Measurements from ENCODE around the gene PCDHGA5. TPM values are rescaled to one million over a fixed set of nuclear protein-coding genes. Genes with fewer than 3 reads are reported as not detected.

Gene PCDHGA5
- total RNA-seq, result 0.73 and 1.2 TPM in 2 replicates

GRCh38 chr5:141363952-141364660, at the start of gene PCDHGA5:
PCDHGA5 (plus strand) TSS chr5:141364162; CDS start chr5:141364331, 169 bp downstream.

DNA sequence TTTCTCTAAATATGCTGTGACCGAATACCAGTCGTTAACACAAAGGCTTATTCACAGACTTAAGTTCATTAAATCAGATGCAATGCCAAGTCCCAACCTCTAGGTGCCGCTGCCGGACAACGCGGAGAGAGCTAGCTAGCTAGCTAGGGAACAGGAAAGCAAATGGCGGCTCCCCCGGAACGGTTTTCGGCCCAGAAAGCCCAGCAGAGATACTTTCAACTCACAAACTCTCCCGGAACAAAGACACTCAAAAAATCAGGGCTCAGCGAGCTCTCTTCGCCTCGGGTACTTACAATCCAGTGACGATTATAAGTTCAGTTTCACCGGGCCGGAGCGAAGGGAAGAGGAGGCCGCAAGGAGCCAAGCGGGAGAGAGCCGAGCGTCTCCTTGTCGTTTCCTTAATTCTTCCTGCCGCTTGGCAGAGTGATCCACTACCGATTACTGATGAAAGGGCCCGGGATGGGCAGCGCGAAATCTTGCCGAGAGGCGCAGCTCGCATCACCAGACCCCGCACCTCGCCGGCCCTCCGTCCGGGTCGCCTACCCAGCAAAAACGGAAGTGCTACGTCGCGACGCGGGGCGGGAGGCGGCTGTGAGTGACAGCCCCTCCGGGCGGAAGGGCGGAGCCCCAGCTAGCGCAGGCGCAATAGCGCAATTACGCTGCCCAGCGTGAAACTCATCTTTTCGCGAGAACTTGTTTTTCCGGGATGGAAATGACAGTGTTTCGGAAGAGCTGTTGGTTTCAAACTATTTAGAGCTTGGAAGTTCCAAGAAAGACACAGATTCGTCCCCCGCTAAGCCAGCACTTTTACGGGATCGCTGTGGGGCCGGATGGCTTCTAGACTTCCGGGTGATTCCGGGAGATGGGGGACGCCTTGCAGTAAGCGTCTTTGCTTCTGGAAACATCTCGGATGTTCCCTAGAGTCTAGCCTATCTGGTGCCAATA, 43.5 kb upstream of the PCDHGA5 start, which contains the start of gene TAF7:
TSS of gene TAF7 (minus strand) at position 560 of the 945 bp plus-strand sequence. CDS start 740 bp downstream, outside the sequence.

DNA sequence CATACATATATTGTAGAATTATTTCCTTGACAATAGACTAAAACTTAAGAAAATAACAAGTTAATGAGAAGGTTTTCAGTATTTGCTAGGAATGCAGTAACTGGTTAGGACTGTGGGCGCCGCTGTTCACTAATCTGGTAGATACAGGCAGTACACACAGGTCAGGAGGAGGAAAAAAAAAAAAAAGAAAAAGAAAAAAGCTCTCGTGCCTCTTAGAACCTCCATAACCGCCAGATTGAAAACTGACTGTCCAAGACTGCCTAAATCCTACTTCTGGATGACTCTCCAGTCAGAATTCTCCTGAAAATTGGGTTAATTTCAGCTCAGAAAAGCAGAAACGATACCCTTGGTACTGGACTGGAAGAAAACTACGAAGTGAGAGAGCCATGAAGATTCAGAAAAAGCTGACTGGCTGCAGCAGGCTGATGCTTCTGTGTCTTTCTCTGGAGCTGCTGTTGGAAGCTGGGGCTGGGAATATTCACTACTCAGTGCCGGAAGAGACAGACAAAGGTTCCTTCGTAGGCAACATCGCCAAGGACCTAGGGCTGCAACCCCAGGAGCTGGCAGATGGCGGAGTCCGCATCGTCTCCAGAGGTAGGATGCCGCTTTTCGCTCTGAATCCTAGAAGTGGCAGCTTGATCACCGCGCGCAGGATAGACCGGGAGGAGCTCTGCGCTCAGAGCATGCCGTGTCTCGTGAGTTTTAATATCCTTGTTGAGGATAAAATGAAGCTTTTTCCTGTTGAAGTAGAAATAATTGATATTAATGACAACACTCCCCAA, 33.5 kb upstream of the PCDHGA5 start, which contains the start of gene PCDHGA1:
TSS of gene PCDHGA1 (plus strand) at position 216 of the 782 bp plus-strand sequence.

DNA sequence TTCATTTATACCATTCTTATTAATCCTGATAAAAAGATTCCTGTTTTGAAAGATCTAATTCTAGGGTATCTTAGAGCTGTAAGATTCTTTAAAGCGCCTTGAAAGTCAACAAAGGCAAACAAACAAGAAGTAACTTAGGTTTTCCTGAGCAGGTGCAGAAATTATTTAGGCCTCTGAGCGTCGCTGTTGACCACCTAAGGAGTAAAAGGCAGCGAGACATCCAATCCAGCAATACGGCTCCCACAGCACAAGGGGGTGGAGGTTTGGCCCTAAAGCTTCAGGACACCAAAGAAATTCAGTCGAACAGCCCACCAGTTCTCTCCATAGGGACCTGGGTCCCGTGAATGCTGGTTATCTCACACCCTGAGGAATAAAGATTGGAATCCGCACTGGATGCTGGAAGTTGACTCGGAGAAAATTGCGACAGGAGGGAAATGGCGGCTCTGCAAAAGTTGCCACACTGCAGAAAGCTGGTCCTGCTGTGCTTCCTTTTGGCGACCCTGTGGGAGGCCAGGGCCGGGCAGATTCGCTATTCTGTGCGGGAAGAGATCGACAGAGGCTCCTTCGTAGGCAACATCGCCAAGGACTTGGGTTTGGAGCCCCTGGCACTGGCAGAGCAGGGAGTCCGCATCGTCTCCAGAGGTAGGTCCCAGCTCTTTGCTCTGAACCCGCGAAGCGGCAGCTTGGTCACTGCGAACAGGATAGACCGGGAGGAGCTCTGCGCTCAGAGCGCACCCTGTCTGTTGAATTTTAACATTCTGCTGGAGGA, 25.2 kb upstream of the PCDHGA5 start, which contains the start of gene PCDHGA2:
TSS of gene PCDHGA2 (plus strand) at position 223 of the 769 bp plus-strand sequence.

GRCh38 chr5:141343242-141343952, 20.6 kb upstream of the PCDHGA5 start, which contains the start of gene PCDHGA3:
PCDHGA3 (plus strand) TSS chr5:141343829; CDS start chr5:141344034, 205 bp downstream.

DNA sequence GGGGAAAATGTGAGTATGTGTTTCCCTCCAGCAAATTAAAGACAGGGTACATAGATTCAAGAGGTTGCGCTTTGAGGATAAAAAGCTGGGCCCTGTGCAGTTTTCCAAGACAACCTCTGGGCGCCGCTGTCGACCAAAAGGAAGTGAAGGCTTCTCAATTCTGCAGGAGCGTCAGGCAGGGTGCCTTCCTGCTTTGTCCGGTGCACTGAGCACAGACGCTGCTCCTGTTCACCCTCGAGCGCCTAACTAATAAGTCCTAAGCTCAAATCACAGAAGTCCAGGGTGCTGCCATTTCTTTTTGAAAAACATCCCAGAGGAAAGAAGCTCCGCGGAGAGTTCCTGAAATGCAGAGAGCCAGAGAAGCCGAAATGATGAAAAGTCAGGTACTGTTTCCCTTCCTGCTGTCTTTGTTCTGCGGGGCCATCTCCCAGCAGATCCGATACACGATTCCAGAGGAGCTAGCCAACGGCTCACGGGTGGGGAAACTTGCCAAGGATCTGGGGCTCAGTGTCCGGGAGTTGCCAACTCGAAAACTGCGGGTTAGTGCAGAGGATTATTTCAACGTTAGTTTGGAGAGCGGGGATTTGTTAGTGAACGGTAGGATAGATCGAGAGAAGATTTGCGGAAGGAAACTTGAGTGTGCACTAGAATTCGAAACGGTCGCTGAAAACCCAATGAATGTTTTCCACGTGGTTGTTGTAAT, 13.9 kb upstream of the PCDHGA5 start, which contains the start of gene PCDHGB1:
TSS of gene PCDHGB1 (plus strand) at position 183 of the 703 bp plus-strand sequence. CDS start at position 345, 162 bp downstream.

DNA sequence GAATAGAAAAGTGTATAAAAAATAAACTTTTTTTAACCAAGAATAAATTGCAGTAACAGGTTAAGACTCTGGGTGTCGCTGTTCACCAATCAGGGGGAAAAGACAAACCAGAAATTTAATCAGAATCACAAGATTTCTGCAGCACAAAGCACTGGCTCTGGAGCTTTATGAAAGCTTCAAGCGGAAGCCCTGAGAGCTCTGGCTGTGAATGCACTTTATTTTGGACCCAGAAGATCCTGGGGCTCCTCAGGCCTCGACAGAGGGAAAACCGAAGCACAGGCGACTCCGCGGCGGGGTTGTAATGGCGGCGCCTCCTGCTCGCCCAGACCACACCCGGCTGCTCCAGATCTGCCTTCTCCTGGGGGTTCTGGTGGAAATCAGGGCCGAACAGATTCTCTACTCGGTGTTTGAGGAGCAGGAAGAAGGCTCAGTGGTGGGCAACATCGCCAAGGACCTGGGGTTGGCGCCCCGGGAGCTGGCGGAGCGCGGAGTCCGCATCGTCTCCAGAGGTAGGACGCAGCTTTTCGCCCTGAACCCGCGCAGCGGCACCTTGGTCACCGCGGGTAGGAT, 9.0 kb upstream of the PCDHGA5 start, which contains the start of gene PCDHGA4:
TSS of gene PCDHGA4 (plus strand) at position 122 of the 570 bp plus-strand sequence. CDS start at position 209, 87 bp downstream.

DNA sequence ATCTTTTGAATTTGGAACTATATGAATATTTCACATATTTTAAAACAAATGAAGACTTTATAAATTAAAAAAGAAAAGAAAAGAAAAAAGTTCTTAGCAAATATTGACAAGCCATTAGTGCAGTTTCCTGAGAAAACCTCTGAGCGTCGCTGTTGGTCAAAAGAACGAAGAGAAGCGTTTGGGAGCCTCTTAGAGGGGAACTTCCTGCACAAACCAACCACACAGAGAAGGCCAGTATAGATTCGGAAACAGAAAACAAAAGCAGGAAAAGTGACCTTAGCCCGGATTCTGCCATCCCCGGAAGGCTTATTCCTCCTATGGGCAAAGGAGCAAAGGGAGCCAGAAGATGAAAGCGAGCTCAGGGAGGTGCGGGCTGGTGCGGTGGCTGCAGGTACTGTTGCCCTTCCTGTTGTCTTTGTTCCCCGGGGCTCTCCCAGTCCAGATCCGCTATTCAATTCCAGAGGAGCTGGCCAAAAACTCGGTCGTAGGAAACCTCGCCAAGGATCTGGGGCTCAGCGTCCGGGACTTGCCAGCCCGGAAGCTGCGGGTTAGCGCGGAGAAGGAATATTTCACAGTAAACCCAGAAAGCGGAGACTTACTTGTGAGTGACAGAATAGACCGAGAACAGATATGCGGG, 4.1 kb upstream of the PCDHGA5 start, which contains the start of gene PCDHGB2:
TSS of gene PCDHGB2 (plus strand) at position 205 of the 637 bp plus-strand sequence. CDS start at position 347, 142 bp downstream.

DNA sequence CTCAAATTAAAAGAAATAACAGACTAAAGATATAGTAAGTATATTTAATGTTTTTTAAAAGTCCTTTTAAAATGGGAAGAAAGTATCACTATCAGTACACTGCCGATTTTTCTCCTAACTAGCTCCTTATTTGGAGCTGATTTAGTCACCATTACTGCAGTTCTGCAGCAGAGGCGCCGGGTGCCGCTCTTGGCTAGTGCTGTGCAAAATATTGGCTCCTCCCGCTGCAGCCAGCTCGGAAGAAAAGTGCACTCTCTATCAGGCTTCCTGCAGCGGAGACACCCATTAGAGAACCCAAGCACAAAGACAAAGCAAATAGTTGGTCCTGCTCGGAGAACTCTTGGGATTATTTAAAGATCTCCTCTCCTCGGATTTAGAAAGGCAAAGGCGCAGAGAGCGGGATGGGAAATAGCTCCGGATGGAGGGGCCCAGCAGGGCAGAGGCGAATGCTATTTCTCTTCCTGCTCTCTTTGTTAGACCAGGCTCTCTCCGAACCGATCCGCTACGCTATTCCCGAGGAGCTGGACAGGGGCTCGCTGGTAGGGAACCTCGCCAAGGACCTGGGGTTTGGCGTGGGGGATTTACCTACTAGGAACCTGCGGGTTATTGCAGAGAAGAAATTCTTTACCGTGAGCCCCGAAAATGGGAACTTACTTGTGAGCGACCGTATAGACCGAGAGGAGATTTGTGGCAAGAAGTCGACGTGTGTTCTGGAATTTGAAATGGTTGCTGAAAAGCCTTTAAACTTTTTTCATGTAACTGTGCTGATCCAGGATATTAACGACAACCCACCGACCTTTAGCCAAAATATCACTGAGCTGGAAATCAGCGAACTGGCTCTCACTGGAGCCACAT, 6.3 kb downstream of the PCDHGA5 start, which contains the start of gene PCDHGB3:
TSS of gene PCDHGB3 (plus strand) at position 249 of the 855 bp plus-strand sequence. CDS start at position 402, 153 bp downstream.

DNA sequence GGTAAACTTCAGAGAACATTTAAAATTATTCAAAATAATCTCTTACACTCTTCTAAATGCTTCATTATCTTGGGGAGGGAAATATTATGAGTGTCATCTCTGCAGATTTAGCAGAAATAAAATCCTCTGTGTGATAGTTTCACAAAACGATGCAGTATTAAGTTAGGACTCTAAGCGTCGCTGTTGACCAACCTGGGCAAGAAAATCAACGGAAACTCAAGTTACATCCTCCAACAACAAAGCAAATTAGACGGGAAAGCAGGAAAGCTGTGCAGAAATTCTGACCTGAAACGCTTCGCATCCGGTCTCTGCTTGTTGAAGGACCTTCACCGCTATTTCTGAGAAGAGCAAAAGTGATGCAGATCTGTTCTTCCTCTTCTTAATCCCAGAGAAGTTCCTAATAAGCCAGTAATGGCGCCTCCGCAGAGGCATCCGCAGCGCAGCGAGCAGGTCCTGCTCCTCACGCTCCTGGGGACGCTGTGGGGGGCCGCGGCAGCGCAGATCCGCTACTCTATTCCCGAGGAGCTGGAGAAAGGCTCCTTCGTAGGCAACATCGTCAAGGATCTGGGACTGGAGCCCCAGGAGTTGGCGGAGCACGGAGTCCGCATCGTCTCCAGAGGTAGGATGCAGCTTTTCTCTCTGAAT, 9.8 kb downstream of the PCDHGA5 start, which contains the start of gene PCDHGA6:
TSS of gene PCDHGA6 (plus strand) at position 219 of the 645 bp plus-strand sequence. CDS start at position 412, 193 bp downstream.

DNA sequence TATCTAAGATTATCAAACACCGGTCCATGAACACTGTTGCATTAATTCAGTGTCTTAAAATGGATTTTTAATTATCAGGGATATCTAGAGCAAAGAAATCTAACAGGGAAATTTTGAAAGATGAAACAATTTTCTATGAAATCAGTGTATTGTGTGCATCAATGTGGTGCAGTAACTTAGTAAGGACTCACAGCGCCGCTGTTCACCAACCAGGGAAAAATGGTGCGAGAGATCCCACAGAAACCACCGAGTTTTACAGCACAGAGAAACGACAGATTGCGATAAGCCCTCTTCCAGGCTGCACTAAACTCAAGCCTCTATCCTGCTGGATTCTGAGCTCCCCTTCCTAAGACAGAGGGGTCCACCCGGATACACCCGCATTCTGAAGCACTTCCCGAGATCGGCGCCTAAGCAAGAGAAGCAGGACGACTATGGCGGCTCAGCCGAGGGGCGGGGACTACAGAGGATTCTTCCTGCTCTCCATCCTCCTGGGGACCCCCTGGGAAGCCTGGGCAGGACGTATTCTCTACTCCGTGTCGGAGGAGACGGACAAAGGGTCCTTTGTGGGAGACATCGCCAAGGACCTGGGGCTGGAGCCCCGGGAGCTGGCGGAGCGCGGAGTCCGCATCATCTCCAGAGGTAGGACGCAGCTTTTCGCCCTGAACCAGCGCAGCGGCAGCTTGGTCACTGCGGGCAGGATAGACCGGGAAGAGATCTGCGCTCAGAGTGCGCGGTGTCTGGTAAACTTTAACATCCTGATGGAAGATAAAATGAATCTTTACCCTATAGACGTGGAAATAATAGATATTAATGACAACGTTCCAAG, 18.7 kb downstream of the PCDHGA5 start, which contains the start of gene PCDHGA7:
TSS of gene PCDHGA7 (plus strand) at position 274 of the 826 bp plus-strand sequence. CDS start at position 432, 158 bp downstream.

DNA sequence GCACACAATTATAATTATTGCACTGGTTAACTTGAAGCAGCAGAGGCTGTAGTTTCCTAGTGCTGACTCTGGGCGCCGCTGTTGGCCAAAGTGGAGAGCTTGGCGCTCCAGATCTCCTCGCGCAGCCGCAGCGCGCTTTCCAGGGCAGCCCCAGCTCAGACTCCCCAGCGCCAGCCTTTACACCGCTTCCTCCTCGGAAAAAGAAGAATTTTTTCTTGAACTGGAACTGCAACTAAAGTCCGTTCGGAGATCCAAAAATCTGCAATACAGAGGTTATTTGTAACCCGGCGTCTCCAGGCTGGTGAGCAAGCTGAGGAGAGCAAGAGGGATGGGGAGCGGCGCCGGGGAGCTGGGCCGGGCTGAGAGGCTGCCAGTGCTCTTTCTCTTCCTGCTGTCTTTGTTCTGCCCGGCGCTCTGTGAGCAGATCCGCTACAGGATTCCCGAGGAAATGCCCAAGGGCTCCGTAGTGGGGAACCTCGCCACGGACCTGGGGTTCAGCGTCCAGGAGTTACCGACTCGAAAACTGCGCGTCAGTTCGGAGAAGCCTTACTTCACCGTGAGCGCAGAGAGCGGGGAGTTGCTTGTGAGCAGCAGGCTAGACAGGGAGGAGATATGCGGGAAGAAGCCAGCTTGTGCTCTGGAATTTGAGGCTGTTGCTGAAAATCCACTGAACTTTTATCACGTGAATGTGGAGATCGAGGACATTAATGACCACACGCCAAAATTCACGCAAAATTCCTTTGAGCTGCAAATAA, 23.8 kb downstream of the PCDHGA5 start, which contains the start of gene PCDHGB4:
TSS of gene PCDHGB4 (plus strand) at position 142 of the 755 bp plus-strand sequence. CDS start at position 329, 187 bp downstream.

DNA sequence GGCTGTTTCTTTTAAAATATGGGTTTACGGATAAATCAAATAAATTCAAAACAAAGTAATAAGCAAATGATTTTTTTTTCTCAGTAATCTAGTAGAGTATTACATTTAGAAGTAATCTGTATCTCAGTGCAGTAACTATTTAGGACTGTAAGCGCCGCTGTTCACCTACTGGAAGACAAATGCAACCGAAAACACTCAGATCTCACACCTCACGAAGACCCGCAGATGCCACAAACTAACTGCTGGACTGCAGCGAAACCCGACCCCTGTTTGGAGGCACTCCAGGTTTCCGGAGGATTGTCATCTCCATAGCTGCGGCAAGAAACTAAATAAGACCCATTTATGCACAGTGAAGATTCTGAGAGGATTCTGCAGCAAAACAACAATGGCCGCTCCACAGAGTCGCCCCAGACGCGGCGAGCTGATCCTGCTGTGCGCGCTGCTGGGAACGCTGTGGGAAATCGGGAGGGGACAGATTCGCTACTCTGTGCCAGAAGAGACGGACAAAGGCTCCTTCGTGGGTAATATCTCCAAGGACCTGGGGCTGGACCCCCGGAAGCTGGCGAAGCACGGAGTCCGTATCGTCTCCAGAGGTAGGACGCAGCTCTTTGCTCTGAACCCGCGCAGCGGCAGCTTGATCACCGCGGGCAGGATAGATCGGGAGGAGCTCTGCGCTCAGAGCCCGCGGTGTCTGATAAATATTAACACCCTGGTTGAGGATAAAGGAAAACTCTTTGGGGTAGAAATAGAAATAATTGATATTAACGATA, 28.7 kb downstream of the PCDHGA5 start, which contains the start of gene PCDHGA8:
TSS of gene PCDHGA8 (plus strand) at position 205 of the 770 bp plus-strand sequence. CDS start at position 386, 181 bp downstream.

